Activated CD4-positive, alpha-beta T cell treated with anti-CD3 and anti-CD28 coated beads, Interleukin-2, amount 50 U/mL, for 1 hour (primary cell): ENCODE data around the gene HOXC5.

Source experiments
- DNase-seq: peaks from one replicate; pipeline ENCODE4 v3.0.0-alpha.2; 2020

Gene HOXC5

DNA sequence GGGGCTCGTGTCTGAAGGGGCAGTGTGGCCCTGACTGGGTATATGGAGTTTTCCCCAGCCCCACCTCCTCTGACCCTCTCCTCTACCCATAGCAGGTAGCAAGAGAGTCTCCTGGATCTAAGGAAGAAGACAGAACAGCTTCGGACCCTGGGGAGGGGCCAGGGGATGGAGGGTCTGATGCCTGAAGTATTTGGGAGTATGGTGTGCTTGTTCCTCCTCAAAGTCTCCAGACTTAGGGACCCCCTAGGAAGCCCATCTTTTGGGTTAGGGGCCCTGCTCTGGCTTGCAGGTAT, 24.6 kb upstream of the HOXC5 start:
- no peak for DNase-seq

DNA sequence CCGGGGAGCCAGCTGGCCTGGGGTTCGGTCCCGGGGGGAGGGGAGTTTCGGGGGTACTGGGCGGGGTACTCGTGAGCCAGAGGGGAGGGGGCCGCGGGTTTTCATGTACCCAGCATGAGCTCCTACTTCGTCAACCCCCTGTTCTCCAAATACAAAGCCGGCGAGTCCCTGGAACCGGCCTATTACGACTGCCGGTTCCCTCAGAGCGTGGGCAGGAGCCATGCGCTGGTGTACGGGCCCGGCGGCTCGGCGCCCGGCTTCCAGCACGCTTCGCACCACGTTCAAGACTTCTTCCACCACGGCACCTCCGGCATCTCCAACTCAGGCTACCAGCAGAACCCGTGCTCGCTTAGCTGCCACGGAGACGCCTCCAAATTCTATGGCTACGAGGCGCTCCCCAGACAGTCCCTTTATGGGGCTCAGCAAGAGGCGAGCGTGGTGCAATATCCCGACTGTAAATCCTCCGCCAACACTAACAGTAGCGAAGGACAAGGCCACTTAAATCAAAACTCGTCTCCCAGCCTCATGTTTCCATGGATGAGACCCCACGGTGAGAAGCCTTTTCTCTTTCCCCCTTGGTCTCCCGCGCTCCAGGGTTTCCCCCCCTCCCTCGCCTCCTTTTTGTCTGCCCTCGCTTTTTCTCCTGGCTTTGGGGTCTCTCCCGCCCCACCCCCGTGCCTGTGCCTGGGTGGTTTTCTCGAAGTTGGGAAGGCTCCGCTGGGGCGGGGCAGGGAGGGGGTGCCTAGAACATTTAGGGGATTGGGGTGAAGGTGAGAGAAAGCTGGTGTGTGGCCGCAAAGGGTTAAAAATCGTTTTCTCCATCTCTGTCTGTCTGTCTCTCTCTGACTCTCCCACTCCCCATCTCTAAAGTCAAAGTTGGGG, 23.4 kb upstream of the HOXC5 start:
- peak; percentile 24 for DNase-seq

DNA sequence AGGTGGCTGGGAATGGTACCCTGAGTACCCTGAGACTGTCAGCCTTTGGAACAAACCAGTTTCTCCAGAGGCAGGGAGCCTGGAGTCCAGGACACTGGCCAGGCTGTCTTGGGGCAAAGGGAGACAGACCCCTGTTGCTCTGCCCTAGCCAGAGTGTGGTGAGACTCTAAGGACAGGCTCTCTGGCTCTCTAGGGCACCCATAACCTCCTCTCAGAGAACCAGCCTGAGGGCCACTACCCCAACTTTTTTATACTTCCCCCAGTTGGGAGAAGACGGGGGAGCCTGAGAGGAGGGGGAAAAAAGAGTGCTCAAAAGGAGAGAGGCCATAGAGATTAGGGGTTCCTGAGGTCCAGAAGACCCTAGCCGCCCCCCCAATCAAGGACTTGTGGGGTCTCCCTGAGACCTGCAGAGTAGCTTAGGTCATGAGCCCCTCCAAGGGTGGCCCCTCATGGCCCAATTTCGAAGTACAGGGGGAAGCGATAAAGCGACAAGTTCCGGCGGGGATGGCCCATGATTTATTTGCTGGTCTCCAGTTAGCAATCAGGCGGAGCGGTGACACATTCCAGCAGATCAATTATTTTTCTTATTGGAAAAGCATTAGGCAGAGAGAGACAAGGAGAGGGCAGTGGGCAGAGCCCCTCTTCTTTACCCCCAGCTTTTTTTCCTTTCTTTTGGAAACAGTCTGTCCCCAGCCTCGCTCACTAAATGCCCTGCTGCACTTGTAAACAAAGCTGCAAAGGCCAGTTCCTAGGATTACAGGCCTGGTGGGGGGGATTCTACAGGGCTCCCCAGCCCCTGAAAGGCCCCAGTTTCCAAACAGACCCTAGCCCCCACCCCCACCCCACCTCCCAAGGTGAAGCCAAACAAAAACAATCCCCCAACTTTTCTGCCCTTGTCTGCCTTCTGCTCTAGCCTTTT, 22.5 kb upstream of the HOXC5 start:
- DNase-seq: no peak

DNA sequence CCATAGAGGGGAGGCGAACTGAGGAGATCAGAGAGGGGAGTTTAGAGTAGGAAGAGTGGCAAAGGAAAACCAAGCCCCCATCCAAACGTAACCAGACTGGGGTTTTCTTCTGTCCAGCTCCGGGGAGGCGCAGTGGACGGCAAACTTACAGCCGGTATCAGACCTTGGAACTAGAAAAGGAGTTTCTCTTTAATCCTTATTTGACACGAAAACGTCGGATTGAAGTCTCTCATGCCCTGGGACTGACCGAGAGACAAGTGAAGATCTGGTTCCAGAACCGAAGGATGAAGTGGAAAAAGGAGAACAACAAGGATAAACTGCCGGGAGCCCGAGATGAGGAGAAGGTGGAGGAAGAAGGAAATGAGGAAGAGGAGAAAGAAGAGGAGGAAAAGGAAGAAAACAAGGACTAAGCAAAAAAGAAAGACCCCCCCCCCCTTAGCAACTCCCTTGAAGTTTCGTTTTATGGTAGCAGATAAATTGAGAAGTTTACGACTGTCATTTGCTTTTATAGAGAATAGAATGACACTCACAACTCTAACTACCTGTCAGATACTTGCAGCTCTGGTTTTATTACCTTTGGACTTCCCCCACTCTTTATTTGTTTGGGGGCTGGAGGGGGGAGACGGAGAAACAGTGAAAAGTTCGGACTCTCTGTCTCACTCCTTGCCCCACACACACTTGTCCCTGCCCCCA, 21.7 kb upstream of the HOXC5 start:
- no peak for DNase-seq

DNA sequence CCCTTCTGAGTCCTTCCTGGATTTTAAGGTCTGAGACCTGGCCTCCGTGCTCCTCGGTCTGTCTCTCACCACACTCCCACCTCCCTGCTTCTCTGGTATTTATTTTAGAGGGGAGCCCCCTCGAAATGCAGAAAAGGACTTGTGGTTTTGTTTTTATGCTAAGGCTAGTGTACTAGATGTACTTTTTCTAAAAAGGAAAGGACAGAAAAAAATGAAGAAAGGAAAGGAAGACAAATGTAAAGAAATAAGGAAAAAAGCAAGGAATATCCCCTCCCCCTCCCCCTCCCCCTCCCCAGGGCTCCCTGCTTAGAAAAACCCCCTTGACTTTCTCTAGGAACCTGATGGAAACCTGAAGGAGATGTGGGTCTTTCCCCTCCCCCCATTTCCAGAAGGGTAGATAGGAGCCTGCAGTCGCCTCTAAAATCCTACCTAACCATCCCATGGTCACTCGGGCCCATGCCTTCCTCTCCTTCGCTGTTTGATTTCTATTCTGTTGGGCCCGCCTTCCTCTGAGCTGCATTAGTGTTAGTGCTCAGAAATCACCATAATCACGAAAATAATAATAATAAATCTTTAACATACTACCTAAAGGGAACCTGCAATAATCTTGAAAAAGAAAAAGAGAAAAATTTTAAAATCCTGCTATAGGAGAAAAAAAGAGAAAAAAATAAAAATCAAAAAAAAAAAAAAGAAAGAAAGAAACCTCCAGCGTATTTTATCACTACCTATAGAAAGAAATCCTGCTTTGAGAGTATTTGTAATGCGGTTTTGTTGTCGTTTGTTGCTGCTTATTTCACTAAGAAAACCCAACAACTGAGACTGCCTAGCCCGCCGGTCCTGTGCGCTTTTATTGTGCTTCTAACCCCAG, 21.0 kb upstream of the HOXC5 start:
- DNase-seq: no peak

DNA sequence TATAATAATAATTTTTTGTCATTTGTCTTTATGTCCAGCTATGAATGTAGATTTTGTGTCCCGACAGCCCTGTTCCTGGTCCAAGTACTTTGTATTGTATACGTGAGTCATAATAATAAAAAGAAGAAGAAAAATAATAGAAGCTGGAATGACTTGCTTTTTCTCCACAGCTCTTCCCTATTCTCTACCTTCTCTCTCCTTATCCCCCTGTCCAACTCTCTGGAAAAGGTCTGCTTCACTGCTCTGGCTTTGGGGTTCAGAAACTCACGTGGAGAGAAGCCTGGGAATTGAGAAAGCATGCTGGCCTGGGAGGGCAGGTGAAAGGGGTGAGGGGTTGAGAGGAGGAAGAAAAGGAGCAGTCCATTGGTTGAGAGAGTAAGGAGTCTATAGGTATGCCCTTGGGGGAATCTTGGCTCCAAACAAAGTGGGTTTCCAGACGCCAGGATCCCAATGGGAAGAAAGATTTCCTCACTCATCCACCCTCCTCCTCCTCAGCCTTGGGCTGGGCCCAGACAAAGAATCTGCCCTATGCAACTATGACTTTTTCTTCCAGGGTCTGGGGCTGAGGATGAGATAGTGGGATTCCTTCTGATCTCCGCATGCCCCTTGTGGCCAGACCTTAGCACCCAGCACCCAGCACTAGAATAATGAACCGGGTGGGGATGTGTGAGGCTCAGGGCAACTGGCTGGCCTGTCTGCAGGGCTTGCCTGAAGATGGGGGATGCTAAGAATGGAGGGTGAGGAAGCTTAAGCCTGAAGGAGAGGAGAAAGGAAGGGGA, 20.0 kb upstream of the HOXC5 start:
- DNase-seq: no peak

DNA sequence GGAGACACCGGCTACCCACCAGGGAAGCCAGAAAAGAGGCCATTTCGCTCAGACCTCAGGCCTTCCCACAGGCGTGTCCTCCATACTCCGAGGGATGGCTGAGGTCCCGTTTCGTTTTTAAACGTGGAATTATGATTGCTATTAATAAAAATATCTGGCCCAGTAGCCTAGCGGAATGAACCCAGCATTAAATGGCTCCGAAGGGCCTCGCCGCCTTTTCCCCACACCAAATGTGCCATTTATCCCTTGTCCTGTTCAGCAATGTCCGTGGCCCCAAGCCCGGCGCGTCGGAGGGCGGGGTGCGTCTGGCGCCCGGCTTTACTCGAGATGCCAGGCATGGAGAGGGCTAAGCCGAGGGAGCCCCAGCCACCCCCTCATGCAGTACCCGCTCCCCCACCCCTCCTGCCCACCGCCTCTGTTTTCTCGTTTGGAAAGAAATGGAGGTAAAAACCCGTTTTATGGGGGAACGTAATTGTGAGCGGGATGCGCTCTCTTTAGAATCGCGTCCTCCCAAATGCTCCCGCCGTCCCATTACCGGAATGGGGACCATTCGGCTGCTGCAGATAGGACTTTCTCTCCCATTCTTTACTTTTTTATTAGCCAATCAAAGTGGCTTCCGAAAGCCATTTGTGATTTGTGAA, 18.4 kb upstream of the HOXC5 start:
- no peak for DNase-seq

DNA sequence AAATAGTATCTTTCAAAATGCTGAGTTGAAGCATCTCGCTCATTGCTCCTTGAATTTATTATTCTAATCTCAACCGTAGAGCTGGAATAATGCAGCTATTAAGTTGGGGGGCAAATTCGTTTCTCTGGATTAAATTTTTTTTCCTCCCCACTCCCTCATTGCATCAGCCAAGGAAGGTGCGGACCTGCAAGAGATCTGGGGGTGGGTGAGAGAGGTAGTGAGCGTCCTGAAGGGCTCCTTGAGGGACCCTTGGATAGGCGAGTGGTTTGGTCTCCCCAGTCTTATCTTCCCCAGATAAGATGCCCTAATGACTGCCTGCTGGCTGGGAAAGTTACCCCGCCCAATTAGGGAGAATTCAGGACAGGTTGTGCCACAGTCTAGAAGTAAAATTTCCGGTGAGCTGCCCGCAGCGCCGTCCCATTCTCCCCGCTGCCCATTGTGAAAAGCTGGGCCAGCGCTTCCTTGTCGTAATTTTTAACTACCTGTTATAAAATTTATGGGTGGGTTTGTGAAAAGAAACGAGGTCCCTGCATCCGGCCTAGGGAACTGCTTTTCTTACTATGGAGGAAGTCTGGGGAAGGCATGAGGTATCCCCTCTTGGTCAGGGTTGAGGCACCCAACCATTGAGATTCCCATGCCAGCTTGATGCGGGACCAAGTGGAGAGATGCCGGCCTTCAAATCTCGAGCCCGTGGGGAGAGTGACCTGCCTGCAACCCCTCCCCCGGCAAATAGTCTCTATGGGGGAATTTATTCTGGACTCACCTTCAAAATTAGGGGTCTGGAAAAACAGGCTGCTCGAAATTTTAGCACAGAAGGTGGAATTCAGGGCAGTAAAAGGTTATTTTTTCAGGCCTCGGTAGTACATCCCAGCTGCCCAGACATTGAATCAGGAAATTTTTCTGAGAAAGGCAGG, 17.6 kb upstream of the HOXC5 start:
- no peak for DNase-seq

DNA sequence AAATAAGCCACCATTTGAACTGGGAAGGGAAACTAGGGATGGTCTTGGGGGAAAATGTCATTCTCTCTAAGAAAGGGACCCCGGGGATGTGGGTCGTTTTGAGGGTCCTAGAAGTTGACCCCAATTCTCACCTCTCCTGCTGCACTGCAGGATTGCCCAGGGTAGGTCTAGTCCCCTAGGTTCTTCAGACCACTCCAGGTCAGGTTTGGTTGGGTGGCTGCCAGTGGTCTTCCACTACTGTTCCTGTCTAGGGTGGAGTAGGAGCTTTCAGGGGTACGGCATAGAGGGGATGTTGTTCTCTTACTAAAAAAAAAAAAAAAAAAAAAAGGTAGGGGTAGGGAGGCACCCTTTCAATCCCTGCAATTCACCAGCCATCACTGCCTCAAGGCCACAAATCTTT, 16.8 kb upstream of the HOXC5 start:
- DNase-seq: no peak

DNA sequence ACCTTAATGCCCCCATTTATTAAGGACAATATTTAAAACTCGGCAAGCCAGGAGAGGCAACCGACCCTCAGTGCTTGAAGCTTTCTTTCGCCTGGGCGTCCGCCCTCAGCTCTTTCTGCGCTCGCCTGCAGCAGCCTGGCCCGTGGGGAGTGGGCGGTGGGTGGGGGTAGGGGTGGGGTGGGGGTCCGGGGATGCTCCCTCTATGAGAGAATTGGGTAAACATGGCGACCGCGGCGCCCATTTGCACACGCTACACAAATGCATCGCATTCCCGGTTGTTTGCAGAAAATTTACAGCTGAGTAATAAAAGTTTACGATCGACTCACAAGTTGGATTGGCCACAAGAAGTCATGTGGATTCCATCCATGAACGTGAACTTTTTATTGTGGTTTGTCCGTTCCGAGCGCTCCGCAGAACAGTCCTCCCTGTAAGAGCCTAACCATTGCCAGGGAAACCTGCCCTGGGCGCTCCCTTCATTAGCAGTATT, 16.3 kb upstream of the HOXC5 start:
- no peak for DNase-seq

DNA sequence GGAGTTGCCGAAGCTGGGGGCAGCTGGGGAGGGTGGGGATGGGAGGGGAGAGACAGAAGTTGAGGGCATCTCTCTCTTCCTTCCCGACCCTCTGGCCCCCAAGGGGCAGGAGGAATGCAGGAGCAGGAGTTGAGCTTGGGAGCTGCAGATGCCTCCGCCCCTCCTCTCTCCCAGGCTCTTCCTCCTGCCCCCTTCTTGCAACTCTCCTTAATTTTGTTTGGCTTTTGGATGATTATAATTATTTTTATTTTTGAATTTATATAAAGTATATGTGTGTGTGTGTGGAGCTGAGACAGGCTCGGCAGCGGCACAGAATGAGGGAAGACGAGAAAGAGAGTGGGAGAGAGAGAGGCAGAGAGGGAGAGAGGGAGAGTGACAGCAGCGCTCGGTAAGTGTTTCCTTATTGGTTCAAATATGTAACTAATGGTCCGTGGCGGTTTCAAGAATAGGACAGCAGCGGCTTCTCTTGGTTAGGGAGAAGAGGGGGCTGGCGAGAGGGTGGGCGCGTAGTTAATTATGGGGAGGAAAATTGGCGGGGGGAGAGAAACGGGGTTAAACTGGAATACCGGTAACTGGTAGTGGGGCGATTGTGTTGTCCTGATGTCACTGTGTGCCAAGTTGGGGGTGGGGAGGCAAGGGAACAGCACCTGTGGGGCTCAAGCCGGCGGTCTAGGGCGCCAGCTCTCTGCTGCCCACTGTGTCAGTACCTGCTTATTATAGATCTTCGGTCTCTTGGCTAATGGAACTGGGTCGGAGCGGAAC, 15.6 kb upstream of the HOXC5 start:
- no peak for DNase-seq

DNA sequence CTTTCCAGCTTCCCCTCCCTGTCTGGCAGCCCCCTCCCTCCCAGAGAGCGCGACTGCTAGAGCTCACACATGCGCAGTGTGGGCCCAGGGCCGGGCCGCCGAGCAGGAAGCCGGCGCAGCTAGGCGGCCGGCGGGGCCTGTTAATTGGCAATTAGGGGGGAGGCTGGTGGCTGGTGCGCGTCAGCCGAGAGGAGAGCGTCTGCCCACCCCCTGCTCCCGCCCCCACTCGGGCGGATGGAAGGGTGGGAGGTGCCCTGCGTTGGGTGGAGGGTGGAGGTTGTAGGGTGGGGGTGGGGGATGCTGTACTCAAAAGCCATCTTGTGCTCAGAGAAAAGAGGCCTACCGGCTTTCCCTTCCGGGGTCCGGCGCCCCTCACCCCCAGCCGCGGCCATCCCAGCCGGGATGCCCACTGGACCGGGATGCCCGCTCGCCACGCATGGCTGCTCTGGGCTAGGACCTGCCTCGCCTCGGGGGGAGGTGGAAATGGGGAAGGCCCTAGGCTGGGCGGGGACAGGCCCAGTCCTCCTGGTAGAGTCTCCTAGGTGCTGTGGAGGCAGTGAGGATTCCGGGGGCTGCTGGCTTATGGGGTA, 14.9 kb upstream of the HOXC5 start:
- peak; percentile 58 for DNase-seq

DNA sequence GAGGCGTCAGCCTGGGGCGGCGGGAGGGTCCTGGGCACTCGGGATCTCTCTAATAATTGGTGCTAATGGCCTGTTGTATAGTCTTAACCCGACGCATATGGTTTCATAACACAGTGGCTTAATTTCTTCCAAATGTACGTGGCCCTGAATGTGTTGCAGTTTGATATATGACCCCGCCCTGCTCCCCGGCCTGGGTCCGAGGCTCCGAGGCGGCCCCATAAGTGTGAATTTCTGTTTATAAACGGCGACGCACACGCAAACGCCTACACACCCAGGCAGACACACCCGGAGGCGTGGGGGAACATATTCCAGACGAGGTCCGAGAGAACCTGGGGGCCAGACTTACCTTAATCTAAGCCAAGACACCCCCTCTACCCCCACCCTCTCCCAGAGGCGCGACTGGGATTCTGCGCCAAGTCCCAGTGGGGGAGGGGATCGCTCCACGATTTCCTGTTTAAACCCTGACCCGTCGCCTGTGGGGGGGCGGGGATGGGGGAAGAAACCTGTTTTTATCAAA, 14.3 kb upstream of the HOXC5 start:
- DNase-seq: no peak

DNA sequence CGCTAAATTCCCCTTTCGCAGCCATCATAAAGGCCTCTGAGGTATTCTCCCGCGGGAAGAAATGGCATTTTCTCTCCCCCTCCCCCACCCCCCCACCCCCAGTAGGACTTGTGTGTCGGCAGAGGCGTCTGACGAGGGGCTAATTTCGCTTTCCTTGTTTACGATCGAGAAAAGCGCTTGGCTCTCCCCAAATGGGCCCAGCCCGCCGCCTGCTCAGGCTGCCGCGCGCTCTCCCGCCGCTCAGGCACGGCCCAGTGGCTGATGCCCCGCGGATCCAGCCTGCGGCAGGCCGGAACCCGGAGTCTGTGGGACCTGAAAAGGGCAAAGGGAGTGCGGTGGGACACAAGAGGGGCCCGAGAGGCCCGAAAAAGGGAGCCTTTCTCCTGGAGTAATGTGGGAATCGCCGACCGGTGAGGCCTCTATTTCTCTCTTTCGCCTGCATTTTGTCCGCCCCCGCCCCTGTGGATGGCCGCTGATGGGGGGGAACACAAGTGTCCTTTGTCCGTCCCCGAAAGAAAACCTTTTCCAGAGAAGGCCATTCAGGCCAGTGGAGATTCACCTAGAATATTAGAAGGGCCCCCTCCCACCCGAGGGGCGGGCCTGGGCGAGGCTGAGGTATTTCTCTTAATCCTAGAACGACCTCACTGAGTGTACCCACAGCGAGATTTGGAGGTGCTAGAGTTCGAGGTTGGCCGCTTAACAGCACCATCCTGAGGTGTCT, 13.6 kb upstream of the HOXC5 start:
- DNase-seq: no peak

DNA sequence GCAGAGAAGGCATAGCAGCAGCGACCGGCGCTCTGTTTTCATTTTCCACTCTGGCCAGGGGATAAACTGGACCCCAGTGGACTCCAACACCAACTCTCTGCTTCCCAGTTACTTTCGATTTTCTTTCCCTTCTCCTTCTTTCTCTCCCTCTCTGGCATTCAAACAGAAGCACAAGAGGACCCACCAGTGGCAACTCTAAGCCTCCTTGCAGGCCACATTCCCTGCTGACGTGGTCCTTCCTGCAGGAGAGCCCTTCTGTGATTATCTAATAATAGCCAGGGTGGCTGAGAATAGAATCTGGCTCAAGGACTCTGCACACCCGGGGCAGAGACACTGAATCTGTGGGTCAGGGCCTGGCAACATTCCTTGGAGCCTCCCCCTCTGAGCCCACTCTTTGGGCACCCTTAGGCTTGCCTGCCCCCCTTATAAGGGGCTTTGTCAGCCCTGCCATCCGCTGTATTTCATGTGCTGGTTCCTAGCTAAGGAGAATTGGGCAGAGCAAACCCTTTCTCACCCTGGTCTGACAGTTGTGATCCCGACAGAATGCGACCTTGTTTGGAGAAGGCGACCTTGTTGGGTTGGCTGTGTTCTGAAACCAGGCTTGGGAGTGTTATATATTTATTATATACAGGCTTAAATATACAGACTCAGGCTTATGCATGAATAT, 12.8 kb upstream of the HOXC5 start:
- DNase-seq: no peak

DNA sequence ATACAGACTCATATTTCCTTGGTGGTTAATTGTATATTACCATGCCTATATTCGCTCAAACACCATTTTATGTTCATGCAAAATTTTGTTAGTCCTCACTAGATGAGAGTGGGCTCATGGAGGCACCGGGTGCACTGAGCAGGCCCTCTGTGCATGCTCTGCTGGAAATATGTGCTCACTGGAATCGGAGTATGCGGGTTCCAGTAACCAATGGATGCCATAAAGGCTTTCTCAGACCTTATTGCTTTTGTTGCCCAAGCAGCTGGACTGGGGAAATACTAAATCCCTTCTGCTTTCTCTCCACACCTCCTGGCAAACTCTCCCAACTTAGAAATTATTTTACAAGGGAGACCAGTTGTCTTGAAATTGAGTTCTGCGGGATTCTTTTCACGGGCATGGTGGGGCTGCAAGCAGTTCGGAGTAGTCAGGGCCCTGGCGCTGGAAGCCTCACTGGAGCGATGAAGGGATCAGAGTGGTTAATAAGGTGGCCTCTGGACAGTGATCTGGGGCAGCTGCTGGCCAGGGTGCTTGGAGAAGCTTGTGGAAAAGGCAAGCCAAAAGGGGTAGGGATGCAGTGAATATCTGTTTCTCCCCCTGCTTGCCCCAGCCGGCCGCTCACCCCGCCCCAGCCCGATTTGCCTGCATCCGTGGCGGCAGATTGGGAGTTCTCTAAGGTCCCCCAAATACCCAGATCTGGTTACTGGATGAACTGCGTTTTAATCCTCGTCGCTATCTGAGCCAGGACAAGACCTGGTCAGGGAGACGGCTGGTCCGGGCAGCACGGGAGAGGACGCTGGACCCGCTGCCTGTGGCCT, 12.1 kb upstream of the HOXC5 start:
- no peak for DNase-seq
